HepG2 (cell line): ENCODE data around the gene ERC1. TPM values are rescaled to one million over a fixed set of nuclear protein-coding genes. Genes with fewer than 3 reads are reported as not detected.

Experiments
- ATAC-seq: fragments of 200-7000 bp; cut with Tn5 transposase; 3 replicates; pipeline ENCODE4 v1.9.1; 2020; ENCODE audit warnings: mild to moderate bottlenecking, moderate library complexity
- BruUV-seq: library from RNA; stranded (reverse); fragments of 400-500 nt; replicated peaks from 2 replicates; lab custom pipeline; 2021; lab: Mats Ljungman, UMichigan
- CTCF ChIA-PET: fragments of 300-600 bp; formaldehyde crosslinking; extraction: SDS; loops from one replicate; lab custom pipeline; 2021; ENCODE audit warnings: low total read pairs, inconsistent platforms, low intra/inter-chr PET ratio; lab: Yijun Ruan, JAX
- POLR2A ChIA-PET: fragments of 350-600 bp; sonication (Branson Sonifier 250); formaldehyde crosslinking; loops from one replicate; lab custom pipeline; 2020; ENCODE audit warnings: antibody characterized with exemption, inconsistent platforms; lab: Yijun Ruan, JAX
- DNase-seq: peaks from one replicate; pipeline ENCODE4 v3.0.0-alpha.2; 2015; ENCODE audit warnings: low spot score
- FAIRE-seq: peaks from 3 replicates; lab custom pipeline; 2011; peaks lifted over from hg19 to GRCh38; lab: Jason Lieb, UNC
- H2AFZ ChIP-seq: one replicate; pipeline ENCODE4 v1.6.1; 2011; ENCODE audit warnings: low read length, inconsistent platforms
- H3K27ac ChIP-seq: fragments of 300-600 bp; 3 replicates; pipeline ENCODE4 v1.8.0; 2011; ENCODE audit warnings: mixed run types, mild to moderate bottlenecking, mixed read lengths, low read length, inconsistent platforms; ENCODE audit not compliant: insufficient read depth; ENCODE audit errors: extremely low read length
- H3K27me3 ChIP-seq, 2 experiments: fragments of 200-600 bp in 1 of 2; 2 replicates in 1 of 2; 3 replicates in 1 of 2; pipeline versions ENCODE4 v1.6.0 to v1.8.0; 2011; ENCODE audit warnings: low read length in 2 of 2, mild to moderate bottlenecking in 2 of 2, moderate library complexity in 2 of 2, inconsistent platforms in 1 of 2; ENCODE audit not compliant: insufficient read depth in 2 of 2, control insufficient read depth in 1 of 2
- H3K36me3 ChIP-seq, 2 experiments: fragments of 200-600 bp in 1 of 2; replicated peaks in 1 of 2; 2 replicates in 1 of 2; 3 replicates in 1 of 2; pipeline versions ENCODE4 v1.5.1 to v1.8.0; 2011; ENCODE audit warnings: low read length in 2 of 2, inconsistent platforms in 1 of 2; ENCODE audit not compliant: insufficient read depth in 2 of 2, control insufficient read depth in 1 of 2
- H3K4me1 ChIP-seq: 2 replicates; pipeline ENCODE4 v1.5.1; 2012; ENCODE audit warnings: low read length, inconsistent platforms; ENCODE audit not compliant: insufficient read depth
- H3K4me2 ChIP-seq: 2 replicates; pipeline ENCODE4 v1.6.0; 2011; ENCODE audit warnings: low read depth, low read length, inconsistent platforms
- H3K4me3 ChIP-seq, 3 experiments: fragments of 200-600 bp in 1 of 3; sonication (generic), shearing (Covaris generic) in 1 of 3; replicated peaks in 1 of 3; 2 replicates each; pipeline ENCODE4 v1.5.1; 2011 to 2016; ENCODE audit warnings: low read length in 3 of 3, inconsistent platforms in 2 of 3, low read depth in 2 of 3, mild to moderate bottlenecking in 2 of 3, control low read depth in 1 of 3, mixed read lengths in 1 of 3; ENCODE audit not compliant: insufficient read depth in 1 of 3
- H3K79me2 ChIP-seq: one replicate; pipeline ENCODE4 v1.6.1; 2011; ENCODE audit warnings: low read length, inconsistent platforms; ENCODE audit not compliant: insufficient read depth
- H3K9ac ChIP-seq: 2 replicates; pipeline ENCODE4 v1.6.0; 2011; ENCODE audit warnings: mild to moderate bottlenecking, low read depth, low read length, inconsistent platforms; ENCODE audit not compliant: insufficient read depth
- H3K9me3 ChIP-seq: 2 replicates; pipeline ENCODE4 v1.5.1; 2012; ENCODE audit warnings: mild to moderate bottlenecking, low read length
- H4K20me1 ChIP-seq: 2 replicates; pipeline ENCODE4 v1.6.0; 2011; ENCODE audit warnings: inconsistent platforms, mild to moderate bottlenecking, low read length, moderate library complexity; ENCODE audit not compliant: insufficient read depth
- ATF7 ChIP-seq, 2 experiments: fragments of 450-650 bp in 1 of 2; sonication (generic) in 1 of 2; formaldehyde crosslinking in 1 of 2; IDR thresholded peaks; 2 replicates each; pipeline versions ENCODE4 v1.4.0 to v1.6.1; 2016 to 2020; ENCODE audit warnings: antibody characterized with exemption in 1 of 2, mild to moderate bottlenecking in 1 of 2, missing genetic modification reagents in 1 of 2
- ETV5 ChIP-seq: IDR thresholded peaks from 2 replicates; pipeline ENCODE4 v1.6.1; 2018; ENCODE audit warnings: missing biosample characterization, missing genetic modification reagents, inconsistent platforms, borderline replicate concordance
- GLI4 ChIP-seq: sonication (generic); formaldehyde crosslinking; IDR thresholded peaks from 2 replicates; pipeline ENCODE4 v1.5.1; 2020; ENCODE audit warnings: missing genetic modification reagents, mild to moderate bottlenecking, moderate library complexity, borderline replicate concordance
- KLF12 ChIP-seq: sonication (generic); formaldehyde crosslinking; IDR thresholded peaks from 2 replicates; pipeline ENCODE4 v1.4.0; 2020; ENCODE audit warnings: missing genetic modification reagents, borderline replicate concordance
- RELA ChIP-seq: sonication (generic); formaldehyde crosslinking; IDR thresholded peaks from 2 replicates; pipeline ENCODE4 v1.4.0; 2020; ENCODE audit warnings: missing genetic modification reagents
- ZNF264 ChIP-seq: sonication (generic); formaldehyde crosslinking; IDR thresholded peaks from 2 replicates; pipeline ENCODE4 v1.4.0; 2020; ENCODE audit warnings: missing genetic modification reagents
- ZNF747 ChIP-seq: sonication (generic); formaldehyde crosslinking; IDR thresholded peaks from 2 replicates; pipeline ENCODE4 v1.8.1; 2023; ENCODE audit warnings: missing genetic modification reagents, mild to moderate bottlenecking, borderline replicate concordance
- ZSCAN25 ChIP-seq: sonication (generic); formaldehyde crosslinking; IDR thresholded peaks from 2 replicates; pipeline ENCODE4 v1.8.0; 2022; ENCODE audit warnings: mild to moderate bottlenecking, missing genetic modification reagents
- WGBS: methylation state at CpG from one replicate; pipeline ENCODE4 v1.1.6; 2017; ENCODE audit warnings: low lambda C conversion rate; 5-methylcytosine and 5-hydroxymethylcytosine counted together
- in situ Hi-C: cut with HindIII; loops from 2 replicates; pipeline ENCODE4 v1.10.0; 2017; ENCODE audit warnings: low pct_unique_long_range_greater_than_20kb; ENCODE audit not compliant: extremely low pct_ligation_motif_present
- intact Hi-C: fragments of 100-400 bp; cut with micrococcal nuclease; formaldehyde crosslinking; loops from one replicate; pipeline ENCODE4 v1.10.0; 2022; ENCODE audit not compliant: unreplicated experiment
- polyA plus RNA-seq, 8 experiments: library from polyadenylated mRNA; depleted of rRNA in 3 of 8; stranded (reverse) in 7 of 8; unstranded in 1 of 8; fragments of >200 nt; fragmentation: Illumina TruSeq in 4 of 8; extraction: Trizol in 4 of 8; gene quantifications; 2 replicates each; pipeline versions ENCODE4 v1.2.1 to v1.2.3, GENCODE V29; 2011 to 2016; ENCODE audit warnings: low read depth in 4 of 8, missing spikeins in 1 of 8, mixed read lengths in 1 of 8; ENCODE audit not compliant: insufficient read depth in 1 of 8
- total RNA-seq, 5 experiments: library from RNA; depleted of rRNA; stranded (reverse); fragments of >200 nt; fragmentation: Illumina TruSeq; extraction: Trizol; gene quantifications; 2 replicates each; pipeline ENCODE4 v1.2.3, GENCODE V29; 2016; ENCODE audit warnings: low read depth in 1 of 5

Gene ERC1
- total and polyA plus RNA-seq, 2 of the 13 experiments (the other 11 are each of a cell fraction or from before 2014, with no cell fraction given), result 6.1 to 12.4 TPM

DNA sequence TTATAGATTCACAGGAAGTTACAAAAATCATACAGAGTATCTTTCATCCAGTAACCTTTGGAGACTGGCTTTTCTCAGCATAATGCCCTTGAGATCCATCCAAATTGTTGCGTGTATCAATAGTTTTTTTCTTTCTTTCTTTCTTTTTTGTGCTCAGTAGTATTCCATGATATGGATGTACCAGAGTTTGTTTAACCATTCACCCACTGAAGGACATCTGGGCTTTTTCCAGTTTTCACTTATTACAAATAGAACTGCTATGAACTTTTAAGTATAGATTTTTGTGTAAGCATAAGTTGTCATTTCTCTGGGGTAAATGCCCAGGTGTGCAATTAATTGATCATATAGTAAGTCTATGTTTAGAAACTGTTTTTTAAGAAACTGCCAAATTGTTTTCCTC, 524.0 kb downstream of the ERC1 start (continued):
- TF ChIP-seq ZNF264, result no peak
- TF ChIP-seq ATF7 (IDR thresholded peaks at IDR 0.05), result no peak
- no peak for TF ChIP-seq ATF7 (CRISPR knock-in tag; IDR thresholded peaks at IDR 0.05)
- TF ChIP-seq RELA (CRISPR knock-in tag), result no peak
- TF ChIP-seq KLF12 (CRISPR knock-in tag), result no peak
- TF ChIP-seq ETV5 (CRISPR knock-in tag), result no peak

DNA sequence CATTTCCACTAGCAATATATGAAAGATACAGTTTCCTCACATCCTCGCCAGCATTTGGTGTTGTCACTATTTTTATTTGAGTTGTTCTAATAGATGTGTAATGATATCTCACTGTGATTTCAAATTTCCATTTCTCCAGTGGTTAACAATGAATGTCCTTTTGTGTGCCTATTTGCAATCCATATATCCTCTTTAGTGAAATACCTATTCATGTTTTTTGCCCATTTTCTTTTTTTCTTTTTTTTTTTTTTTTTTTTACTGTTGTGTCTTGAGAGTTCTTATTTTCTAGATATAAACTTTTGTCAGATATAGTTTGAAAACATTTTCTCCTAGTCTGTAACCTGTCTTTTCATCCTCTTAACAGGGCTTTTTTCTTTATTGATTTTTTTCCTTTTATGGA, 524.4 kb downstream of the ERC1 start:
- DNase-seq (no peak), ATAC-seq (no peak)
- no TSS peak for BruUV-seq
- H3K9me3 ChIP-seq, result no peaks in the 10 kb centered on the region
- CTCF ChIA-PET, result no interaction called here
- no peaks in the 10 kb centered on the region for H3K36me3 ChIP-seq
- no peak overlapping the region for H2AFZ ChIP-seq
- no peak overlapping the region for H3K4me3 ChIP-seq
- POLR2A ChIA-PET, result no interaction called here
- H3K79me2 ChIP-seq, result no peaks in the 10 kb centered on the region
- H3K27me3 ChIP-seq, result no peaks in the 10 kb centered on the region; a peak in 2 of 5 replicates
- no peak overlapping the region for H3K27ac ChIP-seq
- no peak for TF ChIP-seq ZSCAN25 (CRISPR knock-in tag)
- no peak for TF ChIP-seq ZNF747 (CRISPR knock-in tag)
- TF ChIP-seq GLI4 (CRISPR knock-in tag), result no peak
- TF ChIP-seq, all 625 proteins: peak for 0
- Histone ChIP-seq H4K20me1 (no peaks in the 10 kb centered on the region; the same call in 1 of the 2 replicates), H3K4me1 (peaks cover 24% of the 10 kb centered on the region), H3K4me2 (no peak overlapping the region), H3K9ac (no peak overlapping the region)
- FAIRE-seq, result no peak
- in situ Hi-C loops, result loop anchor here (5.0 kb wide), 1 partner anchor 77 kb away; the partner anchor contains the start of gene FBXL14
- intact Hi-C loops, result loop anchor here (5.0 kb wide), 1 partner anchor 398 kb away; no protein-coding TSS in a partner anchor
- WGBS, result 52% methylated on average over 1 of the region's 1 CpG
